Measurements from ENCODE around the gene SHF.

Gene SHF

GRCh38 chr15:45184562-45185041 is 3.2 kb downstream of the SHF start:
- Histone ChIP-seq H3K9me3 (ENCODE audit: insufficient read depth, low read length, severe bottlenecking) (no peaks in the 10 kb centered on the region), H2AFZ (ENCODE audit: low read depth, low read length) (no peak overlapping the region), H3K27me3 (ENCODE audit: insufficient read depth, low read length, poor library complexity) (no peaks in the 10 kb centered on the region), H3K79me2 (ENCODE audit: insufficient read depth, low read length) (no peaks in the 10 kb centered on the region), H3K9ac (ENCODE audit: low read depth, low read length) (peak overlapping the region; percentile 9; the same call in 1 of the 2 replicates), H3K4me1 (ENCODE audit: insufficient read depth, low read length) (peaks cover 22% of the 10 kb centered on the region), H3K36me3 (ENCODE audit: insufficient read depth, low read length) (no peaks in the 10 kb centered on the region), H4K20me1 (ENCODE audit: insufficient read depth, low read length) (no peaks in the 10 kb centered on the region), H3K27ac (ENCODE audit: low read length) (no peak overlapping the region), H3K4me3 (ENCODE audit: low read depth in 1 of 2, low read length in 2 of 2) (no peak overlapping the region), H3K4me2 (ENCODE audit: insufficient read depth, low read length) (no peak overlapping the region)
- no peak for TF ChIP-seq CTCF (IDR thresholded peaks at IDR 0.05; ENCODE audit: borderline replicate concordance, extremely low read depth, low read length, poor library complexity, severe bottlenecking)
- TF ChIP-seq EZH2 (IDR thresholded peaks at IDR 0.05; ENCODE audit: borderline replicate concordance, low read depth, low read length, severe bottlenecking), result no peak
- ATAC-seq (ENCODE audit: insufficient read depth, low read depth) (no peak), DNase-seq (no peak)

- Histone ChIP-seq H3K4me3 (ENCODE audit: low read depth in 1 of 2, low read length in 2 of 2) (no peak overlapping the region), H3K36me3 (ENCODE audit: insufficient read depth, low read length) (no peaks in the 10 kb centered on the region), H3K79me2 (ENCODE audit: insufficient read depth, low read length) (no peaks in the 10 kb centered on the region), H3K27me3 (ENCODE audit: insufficient read depth, low read length, poor library complexity) (no peaks in the 10 kb centered on the region), H4K20me1 (ENCODE audit: insufficient read depth, low read length) (no peaks in the 10 kb centered on the region), H3K9me3 (ENCODE audit: insufficient read depth, low read length, severe bottlenecking) (no peaks in the 10 kb centered on the region), H3K9ac (ENCODE audit: low read depth, low read length) (no peak overlapping the region), H2AFZ (ENCODE audit: low read depth, low read length) (no peak overlapping the region), H3K4me1 (ENCODE audit: insufficient read depth, low read length) (peaks cover 20% of the 10 kb centered on the region), H3K27ac (ENCODE audit: low read length) (no peak overlapping the region), H3K4me2 (ENCODE audit: insufficient read depth, low read length) (no peak overlapping the region)
- TF ChIP-seq EZH2 (IDR thresholded peaks at IDR 0.05; ENCODE audit: borderline replicate concordance, low read depth, low read length, severe bottlenecking), result no peak
- no peak for TF ChIP-seq CTCF (IDR thresholded peaks at IDR 0.05; ENCODE audit: borderline replicate concordance, extremely low read depth, low read length, poor library complexity, severe bottlenecking)
- DNase-seq (no peak), ATAC-seq (ENCODE audit: insufficient read depth, low read depth) (no peak)
Observed at GRCh38 chr15:45183511-45183910, 4.3 kb downstream of the SHF start.

GRCh38 chr15:45182996-45183395 is 4.8 kb downstream of the SHF start:
- Histone ChIP-seq H3K4me1 (ENCODE audit: insufficient read depth, low read length) (peaks cover 15% of the 10 kb centered on the region), H3K4me3 (ENCODE audit: low read depth in 1 of 2, low read length in 2 of 2) (no peak overlapping the region), H3K4me2 (ENCODE audit: insufficient read depth, low read length) (no peak overlapping the region), H3K9me3 (ENCODE audit: insufficient read depth, low read length, severe bottlenecking) (no peaks in the 10 kb centered on the region), H3K36me3 (ENCODE audit: insufficient read depth, low read length) (no peaks in the 10 kb centered on the region), H3K79me2 (ENCODE audit: insufficient read depth, low read length) (no peaks in the 10 kb centered on the region), H4K20me1 (ENCODE audit: insufficient read depth, low read length) (no peaks in the 10 kb centered on the region), H3K27me3 (ENCODE audit: insufficient read depth, low read length, poor library complexity) (no peaks in the 10 kb centered on the region), H3K27ac (ENCODE audit: low read length) (no peak overlapping the region), H3K9ac (ENCODE audit: low read depth, low read length) (no peak overlapping the region), H2AFZ (ENCODE audit: low read depth, low read length) (no peak overlapping the region)
- ATAC-seq (ENCODE audit: insufficient read depth, low read depth), result no peak
- DNase-seq, result no peak
- TF ChIP-seq EZH2 (IDR thresholded peaks at IDR 0.05; ENCODE audit: borderline replicate concordance, low read depth, low read length, severe bottlenecking) (no peak), CTCF (IDR thresholded peaks at IDR 0.05; ENCODE audit: borderline replicate concordance, extremely low read depth, low read length, poor library complexity, severe bottlenecking) (no peak)

Measured in DND-41 (cell line).